HepG2 (cell line): ENCODE measurements around the gene BEGAIN. TPM values are rescaled to one million over a fixed set of nuclear protein-coding genes. Genes with fewer than 3 reads are reported as not detected.

ENCODE experiments used
- ATAC-seq: fragments of 200-7000 bp; cut with Tn5 transposase; 3 replicates; pipeline ENCODE4 v1.9.1; 2020; ENCODE audit warnings: mild to moderate bottlenecking, moderate library complexity
- BruUV-seq: library from RNA; stranded (reverse); fragments of 400-500 nt; replicated peaks from 2 replicates; lab custom pipeline; 2021; lab: Mats Ljungman, UMichigan
- CTCF ChIA-PET: fragments of 300-600 bp; formaldehyde crosslinking; extraction: SDS; loops from one replicate; lab custom pipeline; 2021; ENCODE audit warnings: low total read pairs, inconsistent platforms, low intra/inter-chr PET ratio; lab: Yijun Ruan, JAX
- POLR2A ChIA-PET: fragments of 350-600 bp; sonication (Branson Sonifier 250); formaldehyde crosslinking; loops from one replicate; lab custom pipeline; 2020; ENCODE audit warnings: antibody characterized with exemption, inconsistent platforms; lab: Yijun Ruan, JAX
- DNase-seq: peaks from one replicate; pipeline ENCODE4 v3.0.0-alpha.2; 2015; ENCODE audit warnings: low spot score
- FAIRE-seq: peaks from 3 replicates; lab custom pipeline; 2011; peaks lifted over from hg19 to GRCh38; lab: Jason Lieb, UNC
- H2AFZ ChIP-seq: one replicate; pipeline ENCODE4 v1.6.1; 2011; ENCODE audit warnings: low read length, inconsistent platforms
- H3K27ac ChIP-seq: fragments of 300-600 bp; 3 replicates; pipeline ENCODE4 v1.8.0; 2011; ENCODE audit warnings: mixed run types, mild to moderate bottlenecking, mixed read lengths, low read length, inconsistent platforms; ENCODE audit not compliant: insufficient read depth; ENCODE audit errors: extremely low read length
- H3K27me3 ChIP-seq, 2 experiments: fragments of 200-600 bp in 1 of 2; 2 replicates in 1 of 2; 3 replicates in 1 of 2; pipeline versions ENCODE4 v1.6.0 to v1.8.0; 2011; ENCODE audit warnings: low read length in 2 of 2, mild to moderate bottlenecking in 2 of 2, moderate library complexity in 2 of 2, inconsistent platforms in 1 of 2; ENCODE audit not compliant: insufficient read depth in 2 of 2, control insufficient read depth in 1 of 2
- H3K36me3 ChIP-seq, 2 experiments: fragments of 200-600 bp in 1 of 2; replicated peaks in 1 of 2; 2 replicates in 1 of 2; 3 replicates in 1 of 2; pipeline versions ENCODE4 v1.5.1 to v1.8.0; 2011; ENCODE audit warnings: low read length in 2 of 2, inconsistent platforms in 1 of 2; ENCODE audit not compliant: insufficient read depth in 2 of 2, control insufficient read depth in 1 of 2
- H3K4me1 ChIP-seq: 2 replicates; pipeline ENCODE4 v1.5.1; 2012; ENCODE audit warnings: low read length, inconsistent platforms; ENCODE audit not compliant: insufficient read depth
- H3K4me2 ChIP-seq: 2 replicates; pipeline ENCODE4 v1.6.0; 2011; ENCODE audit warnings: low read depth, low read length, inconsistent platforms
- H3K4me3 ChIP-seq, 3 experiments: fragments of 200-600 bp in 1 of 3; sonication (generic), shearing (Covaris generic) in 1 of 3; replicated peaks in 1 of 3; 2 replicates each; pipeline ENCODE4 v1.5.1; 2011 to 2016; ENCODE audit warnings: low read length in 3 of 3, inconsistent platforms in 2 of 3, low read depth in 2 of 3, mild to moderate bottlenecking in 2 of 3, control low read depth in 1 of 3, mixed read lengths in 1 of 3; ENCODE audit not compliant: insufficient read depth in 1 of 3
- H3K79me2 ChIP-seq: one replicate; pipeline ENCODE4 v1.6.1; 2011; ENCODE audit warnings: low read length, inconsistent platforms; ENCODE audit not compliant: insufficient read depth
- H3K9ac ChIP-seq: 2 replicates; pipeline ENCODE4 v1.6.0; 2011; ENCODE audit warnings: mild to moderate bottlenecking, low read depth, low read length, inconsistent platforms; ENCODE audit not compliant: insufficient read depth
- H3K9me3 ChIP-seq: 2 replicates; pipeline ENCODE4 v1.5.1; 2012; ENCODE audit warnings: mild to moderate bottlenecking, low read length
- H4K20me1 ChIP-seq: 2 replicates; pipeline ENCODE4 v1.6.0; 2011; ENCODE audit warnings: inconsistent platforms, mild to moderate bottlenecking, low read length, moderate library complexity; ENCODE audit not compliant: insufficient read depth
- CBX5 ChIP-seq: sonication (generic); formaldehyde crosslinking; IDR thresholded peaks from 2 replicates; pipeline ENCODE4 v1.4.0; 2020; ENCODE audit warnings: missing genetic modification reagents, borderline replicate concordance
- CCAR2 ChIP-seq: fragments of 200-400 bp; formaldehyde crosslinking; optimal IDR thresholded peaks from 2 replicates; pipeline ENCODE3; 2018; ENCODE audit warnings: low read depth, mild to moderate bottlenecking, low read length, moderate library complexity
- DNMT1 ChIP-seq: sonication (generic); formaldehyde crosslinking; IDR thresholded peaks from 2 replicates; pipeline ENCODE4 v1.5.1; 2020; ENCODE audit warnings: mild to moderate bottlenecking, missing genetic modification reagents
- FOXA3 ChIP-seq: IDR thresholded peaks from 2 replicates; pipeline ENCODE4 v1.6.1; 2016; ENCODE audit warnings: missing genetic modification reagents, missing compliant biosample characterization
- FOXC1 ChIP-seq: sonication (generic); formaldehyde crosslinking; IDR thresholded peaks from 2 replicates; pipeline ENCODE4 v1.8.0; 2022; ENCODE audit warnings: mild to moderate bottlenecking, missing genetic modification reagents, borderline replicate concordance
- HOXA3 ChIP-seq: sonication (generic); formaldehyde crosslinking; IDR thresholded peaks from 2 replicates; pipeline ENCODE4 v1.5.0; 2020; ENCODE audit warnings: missing genetic modification reagents
- IRX3 ChIP-seq: sonication (generic); formaldehyde crosslinking; IDR thresholded peaks from 2 replicates; pipeline ENCODE4 v1.8.1; 2023; ENCODE audit warnings: mild to moderate bottlenecking, low read depth, missing genetic modification reagents, borderline replicate concordance
- JARID2 ChIP-seq: sonication (generic); formaldehyde crosslinking; IDR thresholded peaks from 2 replicates; pipeline ENCODE4 v1.8.1; 2023; ENCODE audit warnings: missing genetic modification reagents, inconsistent platforms; ENCODE audit not compliant: insufficient replicate concordance
- KDM1A ChIP-seq: IDR thresholded peaks from 2 replicates; pipeline ENCODE4 v1.6.1; 2016; ENCODE audit warnings: missing compliant biosample characterization
- YEATS4 ChIP-seq: sonication (generic); formaldehyde crosslinking; IDR thresholded peaks from 2 replicates; pipeline ENCODE4 v1.4.0; 2020; ENCODE audit warnings: missing genetic modification reagents, borderline replicate concordance
- ZBTB49 ChIP-seq: sonication (generic); formaldehyde crosslinking; IDR thresholded peaks from 2 replicates; pipeline ENCODE4 v1.4.0; 2020; ENCODE audit warnings: missing genetic modification reagents, borderline replicate concordance
- ZFP36L1 ChIP-seq: sonication (generic); formaldehyde crosslinking; IDR thresholded peaks from 2 replicates; pipeline ENCODE4 v1.8.0; 2022; ENCODE audit warnings: mild to moderate bottlenecking, missing genetic modification reagents, moderate library complexity
- ZFP41 ChIP-seq: sonication (generic); formaldehyde crosslinking; IDR thresholded peaks from 2 replicates; pipeline ENCODE4 v1.4.0; 2020; ENCODE audit warnings: mild to moderate bottlenecking, missing genetic modification reagents, borderline replicate concordance
- ZNF33A ChIP-seq: sonication (generic); formaldehyde crosslinking; IDR thresholded peaks from 2 replicates; pipeline ENCODE4 v1.5.1; 2020; ENCODE audit warnings: missing genetic modification reagents, mild to moderate bottlenecking, moderate library complexity, borderline replicate concordance
- ZNF430 ChIP-seq: sonication (generic); formaldehyde crosslinking; IDR thresholded peaks from 2 replicates; pipeline ENCODE4 v1.9.0; 2021; ENCODE audit warnings: mild to moderate bottlenecking, missing genetic modification reagents
- WGBS: methylation state at CpG from one replicate; pipeline ENCODE4 v1.1.6; 2017; ENCODE audit warnings: low lambda C conversion rate; 5-methylcytosine and 5-hydroxymethylcytosine counted together
- in situ Hi-C: cut with HindIII; loops from 2 replicates; pipeline ENCODE4 v1.10.0; 2017; ENCODE audit warnings: low pct_unique_long_range_greater_than_20kb; ENCODE audit not compliant: extremely low pct_ligation_motif_present
- intact Hi-C: fragments of 100-400 bp; cut with micrococcal nuclease; formaldehyde crosslinking; loops from one replicate; pipeline ENCODE4 v1.10.0; 2022; ENCODE audit not compliant: unreplicated experiment
- polyA plus RNA-seq, 8 experiments: library from polyadenylated mRNA; depleted of rRNA in 3 of 8; stranded (reverse) in 7 of 8; unstranded in 1 of 8; fragments of >200 nt; fragmentation: Illumina TruSeq in 4 of 8; extraction: Trizol in 4 of 8; gene quantifications; 2 replicates each; pipeline versions ENCODE4 v1.2.1 to v1.2.3, GENCODE V29; 2011 to 2016; ENCODE audit warnings: low read depth in 4 of 8, missing spikeins in 1 of 8, mixed read lengths in 1 of 8; ENCODE audit not compliant: insufficient read depth in 1 of 8
- total RNA-seq, 5 experiments: library from RNA; depleted of rRNA; stranded (reverse); fragments of >200 nt; fragmentation: Illumina TruSeq; extraction: Trizol; gene quantifications; 2 replicates each; pipeline ENCODE4 v1.2.3, GENCODE V29; 2016; ENCODE audit warnings: low read depth in 1 of 5

The BEGAIN gene
- total and polyA plus RNA-seq, 2 of the 13 experiments (the other 11 are each of a cell fraction or from before 2014, with no cell fraction given), result not detected

- no peak overlapping the region; the same call in 1 of the 2 replicates for H3K4me2 ChIP-seq
- no peaks in the 10 kb centered on the region for H4K20me1 ChIP-seq
- no peak overlapping the region for H3K4me3 ChIP-seq
- FAIRE-seq, result no peak
- ATAC-seq, result no peak
- TF ChIP-seq DNMT1 (CRISPR knock-in tag) (no peak), KDM1A (CRISPR knock-in tag) (no peak), JARID2 (no peak), IRX3 (no peak), ZBTB49 (CRISPR knock-in tag) (no peak), ZNF33A (CRISPR knock-in tag) (no peak)
- BruUV-seq, result no TSS peak
- DNase-seq, result no peak
- no peak overlapping the region for H2AFZ ChIP-seq
- POLR2A ChIA-PET, result no interaction called here
- H3K36me3 ChIP-seq, result no peaks in the 10 kb centered on the region
- intact Hi-C loops (no loop called here), in situ Hi-C loops (no loop called here)
- H3K9ac ChIP-seq, result no peak overlapping the region
- H3K79me2 ChIP-seq, result no peaks in the 10 kb centered on the region
- H3K27ac ChIP-seq, result no peak overlapping the region
- CTCF ChIA-PET, result no interaction called here
- no CpG with 5 or more reads among the region's 28 CpGs for WGBS
- no peaks in the 10 kb centered on the region for H3K9me3 ChIP-seq
- H3K27me3 ChIP-seq, result peaks cover 23 to 95% of the 10 kb centered on the region in 2 experiments
- H3K4me1 ChIP-seq, result peaks cover 7% of the 10 kb centered on the region; the same call in 1 of the 2 replicates
Measured at GRCh38 chr14:100546051-100546443, 41.2 kb downstream of the BEGAIN start.

- DNase-seq (no peak), ATAC-seq (no peak), FAIRE-seq (no peak)
- Histone ChIP-seq H3K9me3 (no peaks in the 10 kb centered on the region), H2AFZ (no peak overlapping the region), H3K36me3 (no peaks in the 10 kb centered on the region), H3K4me1 (peaks cover 7% of the 10 kb centered on the region; the same call in 1 of the 2 replicates), H4K20me1 (no peaks in the 10 kb centered on the region), H3K79me2 (no peaks in the 10 kb centered on the region), H3K27me3 (peaks cover 23 to 93% of the 10 kb centered on the region in 2 experiments), H3K4me2 (no peak overlapping the region), H3K4me3 (no peak overlapping the region), H3K9ac (no peak overlapping the region), H3K27ac (no peak overlapping the region)
- in situ Hi-C loops (no loop called here), intact Hi-C loops (no loop called here)
- WGBS, result 52% methylated on average over 5 of the region's 5 CpGs
- no TSS peak for BruUV-seq
- ChIA-PET CTCF (no interaction called here), POLR2A (no interaction called here)
- no peak for TF ChIP-seq CBX5 (CRISPR knock-in tag)
- no peak for TF ChIP-seq ZFP41 (CRISPR knock-in tag)
- TF ChIP-seq ZNF430 (CRISPR knock-in tag), result no peak
- TF ChIP-seq FOXC1, result no peak
- TF ChIP-seq HOXA3 (CRISPR knock-in tag), result no peak
- TF ChIP-seq FOXA3 (CRISPR knock-in tag), result no peak
- TF ChIP-seq YEATS4, result no peak
- no peak for TF ChIP-seq CCAR2
- no peak for TF ChIP-seq ZFP36L1 (CRISPR knock-in tag)
Measured at GRCh38 chr14:100545359-100545758, 41.9 kb downstream of the BEGAIN start.
